Ovary (tissue), 3 donors: Measurements from ENCODE around the gene ZC3H14.

Experiments
- EP300 ChIP-seq: sonication (generic); formaldehyde crosslinking; IDR thresholded peaks from one replicate; pipeline ENCODE4 v1.6.1; 2017; ENCODE audit warnings: antibody characterized with exemption
- POLR2A ChIP-seq: fragments of 450-650 bp; IDR thresholded peaks from one replicate; pipeline ENCODE4 v1.6.1; 2017; ENCODE audit warnings: antibody characterized with exemption, mild to moderate bottlenecking, moderate library complexity
- TF ChIP-seq, protein P1 (sequence below), 3 donors: fragments of 450-650 bp in 2 of 3; fragments of 200-600 bp in 1 of 3; IDR thresholded peaks; one replicate each; pipeline versions ENCODE4 v1.5.1 to v1.8.0; 2016 to 2022; ENCODE audit warnings: antibody characterized with exemption in 3 of 3, mild to moderate bottlenecking in 1 of 3
- donor health status: DM: no; HTN: no; CAD: no.

GRCh38 chr14:88639221-88639620 is 76.4 kb downstream of the ZC3H14 start:
- TF ChIP-seq POLR2A (no peak), EP300 (no peak)
- TF ChIP-seq, protein P1, sequence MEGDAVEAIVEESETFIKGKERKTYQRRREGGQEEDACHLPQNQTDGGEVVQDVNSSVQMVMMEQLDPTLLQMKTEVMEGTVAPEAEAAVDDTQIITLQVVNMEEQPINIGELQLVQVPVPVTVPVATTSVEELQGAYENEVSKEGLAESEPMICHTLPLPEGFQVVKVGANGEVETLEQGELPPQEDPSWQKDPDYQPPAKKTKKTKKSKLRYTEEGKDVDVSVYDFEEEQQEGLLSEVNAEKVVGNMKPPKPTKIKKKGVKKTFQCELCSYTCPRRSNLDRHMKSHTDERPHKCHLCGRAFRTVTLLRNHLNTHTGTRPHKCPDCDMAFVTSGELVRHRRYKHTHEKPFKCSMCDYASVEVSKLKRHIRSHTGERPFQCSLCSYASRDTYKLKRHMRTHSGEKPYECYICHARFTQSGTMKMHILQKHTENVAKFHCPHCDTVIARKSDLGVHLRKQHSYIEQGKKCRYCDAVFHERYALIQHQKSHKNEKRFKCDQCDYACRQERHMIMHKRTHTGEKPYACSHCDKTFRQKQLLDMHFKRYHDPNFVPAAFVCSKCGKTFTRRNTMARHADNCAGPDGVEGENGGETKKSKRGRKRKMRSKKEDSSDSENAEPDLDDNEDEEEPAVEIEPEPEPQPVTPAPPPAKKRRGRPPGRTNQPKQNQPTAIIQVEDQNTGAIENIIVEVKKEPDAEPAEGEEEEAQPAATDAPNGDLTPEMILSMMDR (IDR thresholded peaks at IDR 0.05): no peak
